AG04449 (cell line): ENCODE data around the gene SNCB.

Experiments
- CTCF ChIA-PET: fragments of 350-600 bp; formaldehyde crosslinking; extraction: SDS; loops from one replicate; lab custom pipeline; 2021; ENCODE audit warnings: antibody characterized with exemption; lab: Yijun Ruan, JAX
- POLR2A ChIA-PET: fragments of 400-600, 350-600 bp; formaldehyde crosslinking; extraction: SDS; loops from one replicate; lab custom pipeline; 2020; ENCODE audit warnings: antibody characterized with exemption, inconsistent platforms; lab: Yijun Ruan, JAX
- DNase-seq: peaks from one replicate; pipeline ENCODE4 v3.0.0-alpha.2; 2010; ENCODE audit warnings: low read depth, low spot score
- H3K4me3 ChIP-seq: 2 replicates; pipeline ENCODE4 v1.5.1; 2011; ENCODE audit warnings: low read depth, mild to moderate bottlenecking, control low read depth, low read length
- TF ChIP-seq, protein P1 (sequence below): IDR thresholded peaks from one replicate; pipeline ENCODE4 v1.5.1; 2011; ENCODE audit warnings: mild to moderate bottlenecking, moderate library complexity, low read length, control low read depth, inconsistent platforms; ENCODE audit not compliant: insufficient read depth; ENCODE audit errors: missing control alignments

SNCB gene

DNA sequence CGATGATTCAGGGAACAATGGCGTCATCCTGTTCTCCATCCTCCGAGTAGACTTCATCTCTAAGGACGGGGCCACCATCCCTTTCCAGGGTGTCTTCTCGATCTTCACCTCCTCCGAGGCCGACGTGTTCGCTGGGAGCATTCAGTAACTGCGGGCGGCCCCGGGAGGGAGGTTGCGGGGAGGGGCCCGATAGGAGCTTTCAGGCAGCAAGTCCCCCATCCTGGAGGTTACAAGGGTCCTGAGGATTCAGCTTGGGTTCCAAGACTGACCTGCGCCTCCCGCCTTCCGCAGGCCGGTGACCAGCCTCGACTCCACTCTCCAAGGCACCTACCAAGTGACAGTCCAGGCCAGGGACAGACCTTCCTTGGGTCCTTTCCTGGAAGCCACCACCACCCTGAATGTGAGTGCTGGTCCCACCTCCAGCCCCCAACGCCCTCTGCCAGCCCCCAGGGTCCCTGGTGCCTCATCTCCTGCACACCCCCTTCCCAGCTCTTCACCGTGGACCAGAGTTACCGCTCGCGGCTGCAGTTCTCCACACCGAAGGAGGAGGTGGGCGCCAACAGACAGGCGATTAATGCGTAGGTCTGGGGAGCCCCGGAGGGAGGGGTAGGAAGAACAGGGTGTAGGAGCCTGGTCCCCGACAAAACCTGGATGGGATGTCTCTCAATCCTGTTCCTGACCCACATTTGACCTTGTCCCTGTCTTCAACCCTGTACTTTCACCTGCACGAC, 41.1 kb downstream of the SNCB start:
- ChIA-PET CTCF (interaction anchor here (1.4 to 2.2 kb wide), 2 partner anchors 10 to 16 kb away, joined by 4 to 10 read pairs; no protein-coding TSS in a partner anchor), POLR2A (no interaction called here)
- TF ChIP-seq, protein P1, sequence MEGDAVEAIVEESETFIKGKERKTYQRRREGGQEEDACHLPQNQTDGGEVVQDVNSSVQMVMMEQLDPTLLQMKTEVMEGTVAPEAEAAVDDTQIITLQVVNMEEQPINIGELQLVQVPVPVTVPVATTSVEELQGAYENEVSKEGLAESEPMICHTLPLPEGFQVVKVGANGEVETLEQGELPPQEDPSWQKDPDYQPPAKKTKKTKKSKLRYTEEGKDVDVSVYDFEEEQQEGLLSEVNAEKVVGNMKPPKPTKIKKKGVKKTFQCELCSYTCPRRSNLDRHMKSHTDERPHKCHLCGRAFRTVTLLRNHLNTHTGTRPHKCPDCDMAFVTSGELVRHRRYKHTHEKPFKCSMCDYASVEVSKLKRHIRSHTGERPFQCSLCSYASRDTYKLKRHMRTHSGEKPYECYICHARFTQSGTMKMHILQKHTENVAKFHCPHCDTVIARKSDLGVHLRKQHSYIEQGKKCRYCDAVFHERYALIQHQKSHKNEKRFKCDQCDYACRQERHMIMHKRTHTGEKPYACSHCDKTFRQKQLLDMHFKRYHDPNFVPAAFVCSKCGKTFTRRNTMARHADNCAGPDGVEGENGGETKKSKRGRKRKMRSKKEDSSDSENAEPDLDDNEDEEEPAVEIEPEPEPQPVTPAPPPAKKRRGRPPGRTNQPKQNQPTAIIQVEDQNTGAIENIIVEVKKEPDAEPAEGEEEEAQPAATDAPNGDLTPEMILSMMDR = no peak
- no peak for DNase-seq
- no peak overlapping the region for H3K4me3 ChIP-seq

DNA sequence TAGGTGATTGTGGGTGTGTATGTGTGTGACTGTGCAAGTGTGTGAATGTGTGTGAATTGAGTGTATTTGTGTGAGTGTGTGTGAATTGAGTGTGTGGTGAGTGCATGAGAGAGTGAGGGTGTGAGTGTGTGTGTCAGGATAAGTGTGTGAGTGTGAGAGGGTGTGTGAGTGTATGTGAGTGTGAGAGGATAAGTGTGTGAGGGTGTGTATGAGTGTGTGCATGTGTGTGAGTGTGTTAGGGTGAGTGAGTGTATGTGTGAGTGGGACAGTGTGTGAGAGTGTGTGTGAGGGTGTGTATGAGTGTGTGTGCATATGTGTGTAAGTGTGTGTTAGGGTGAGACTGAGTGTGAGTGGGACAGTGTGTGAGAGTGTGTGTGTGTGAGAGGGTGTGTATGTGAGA, 42.0 kb downstream of the SNCB start:
- CTCF ChIA-PET = interaction anchor here (0.7 to 1.6 kb wide), 3 partner anchors 10 to 173 kb away, joined by 4 to 7 read pairs (median 5); no protein-coding TSS in a partner anchor
- no peak overlapping the region for H3K4me3 ChIP-seq
- TF ChIP-seq, protein P1 = no peak
- no peak for DNase-seq
- POLR2A ChIA-PET = no interaction called here

DNA sequence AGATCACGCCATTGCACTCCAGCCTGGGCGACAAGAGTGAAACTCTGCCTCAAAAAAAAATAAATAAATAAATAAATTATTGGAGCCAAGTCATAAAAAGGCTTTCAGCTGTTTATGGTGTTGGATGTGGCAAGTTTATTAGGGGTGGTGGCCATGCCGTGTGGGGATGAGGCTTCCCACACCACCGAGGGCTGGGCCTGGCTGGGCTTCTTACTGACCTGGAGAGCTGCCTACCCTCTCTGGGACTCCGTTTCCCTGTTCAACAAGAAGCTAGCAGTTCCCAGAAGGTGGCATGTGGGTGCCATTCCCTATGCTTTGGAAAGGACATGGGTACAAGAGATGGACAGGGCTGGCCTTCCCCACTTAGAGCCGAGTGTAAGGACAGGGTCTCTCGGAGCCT, 42.9 kb downstream of the SNCB start:
- DNase-seq = no peak
- ChIA-PET POLR2A (no interaction called here), CTCF (interaction anchor here (1.2 to 5.4 kb wide), 4 partner anchors 9 to 172 kb away, joined by 3 to 44 read pairs (median 6); no protein-coding TSS in a partner anchor)
- no peak overlapping the region for H3K4me3 ChIP-seq
- TF ChIP-seq, protein P1 = no peak

DNA sequence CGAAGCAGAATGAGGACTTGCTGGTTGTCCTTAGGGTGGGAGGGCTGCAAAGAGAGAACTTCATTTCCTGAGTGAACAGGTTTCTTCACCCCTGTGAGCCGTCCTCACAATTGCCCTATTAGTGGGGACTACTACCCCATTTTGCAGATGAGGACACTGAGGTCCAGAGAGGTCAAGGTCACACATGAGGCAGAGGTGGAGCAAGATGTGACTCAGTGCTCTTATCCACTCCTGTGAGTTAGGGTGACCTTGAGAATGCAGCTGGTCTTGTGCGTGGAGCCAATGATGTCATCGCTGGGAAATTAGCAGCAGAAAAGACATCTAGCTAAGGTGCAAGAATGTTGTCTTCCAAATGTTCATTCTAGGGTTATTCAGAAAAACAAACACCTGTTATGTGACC, 47.3 kb downstream of the SNCB start:
- CTCF ChIA-PET = interaction anchor here (5.4 kb wide), 1 partner anchor 9 kb away, joined by 44 read pairs; no protein-coding TSS in a partner anchor
- POLR2A ChIA-PET = no interaction called here

GRCh38 chr5:176581361-176581760, 49.0 kb downstream of the SNCB start:
- CTCF ChIA-PET = interaction anchor here (0.9 kb wide), 1 partner anchor 8 kb away, joined by 3 read pairs; no protein-coding TSS in a partner anchor
- no peak overlapping the region for H3K4me3 ChIP-seq
- DNase-seq = no peak
- TF ChIP-seq, protein P1 = no peak
- POLR2A ChIA-PET = no interaction called here

More for the DNA sequence above, 47.3 kb downstream of the SNCB start:
- TF ChIP-seq, protein P1 = no peak
- no peak for DNase-seq
- H3K4me3 ChIP-seq = no peak overlapping the region

DNA sequence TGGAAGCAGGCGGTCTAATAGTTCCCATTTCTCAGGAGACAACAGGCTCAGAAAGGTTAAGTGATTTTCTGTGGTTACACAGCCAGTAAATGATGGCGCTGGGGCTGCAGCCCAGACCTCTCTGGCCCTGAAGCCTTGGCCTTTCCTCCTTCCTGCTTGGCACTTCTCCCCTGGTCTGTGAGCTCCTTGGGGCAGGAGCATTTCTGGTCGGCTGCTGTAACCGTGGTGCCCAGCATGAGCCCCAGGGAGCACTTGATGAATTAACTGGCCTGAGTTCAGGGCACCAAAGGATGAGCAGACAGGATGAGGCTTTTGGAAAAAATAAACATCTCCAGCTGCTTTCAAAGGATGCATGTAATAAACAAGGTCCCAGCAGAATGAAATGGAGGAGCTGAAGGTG, 51.0 kb downstream of the SNCB start:
- TF ChIP-seq, protein P1 = no peak
- H3K4me3 ChIP-seq = no peak overlapping the region
- CTCF ChIA-PET = interaction anchor here (0.7 to 2.9 kb wide), 16 partner anchors 8 to 163 kb away, joined by 3 to 12 read pairs (median 4); partner anchors contain the start of gene CLTB
- POLR2A ChIA-PET = no interaction called here
- no peak for DNase-seq
